Calu3 (cell line): ENCODE results near the gene FBL. TPM values are rescaled to one million over a fixed set of nuclear protein-coding genes. Genes with fewer than 3 reads are reported as not detected.

Experiments
- BruUV-seq: library from RNA; stranded (reverse); fragments of 400-500 nt; replicated peaks from 2 replicates; lab custom pipeline; 2021; lab: Mats Ljungman, UMichigan
- CTCF ChIA-PET: fragments of 300-600 bp; sonication (Branson Sonifier 250); formaldehyde crosslinking; loops from one replicate; lab custom pipeline; 2022; ENCODE audit warnings: antibody characterized with exemption; lab: Charles Lee
- DNase-seq: peaks from one replicate; pipeline ENCODE4 v3.0.0; 2022
- H3K27ac Mint-ChIP-seq: one replicate; pipeline ENCODE4 v1.8.0; 2022; ENCODE audit warnings: mixed read lengths; ENCODE audit not compliant: unreplicated experiment
- H3K27me3 Mint-ChIP-seq: one replicate; pipeline ENCODE4 v1.8.0; 2022; ENCODE audit warnings: mixed read lengths; ENCODE audit not compliant: unreplicated experiment
- H3K36me3 Mint-ChIP-seq: one replicate; pipeline ENCODE4 v1.8.0; 2022; ENCODE audit warnings: mild to moderate bottlenecking, moderate library complexity, mixed read lengths; ENCODE audit not compliant: insufficient read depth, unreplicated experiment
- H3K4me1 Mint-ChIP-seq: one replicate; pipeline ENCODE4 v1.8.0; 2022; ENCODE audit warnings: mild to moderate bottlenecking, low read depth, mixed read lengths; ENCODE audit not compliant: unreplicated experiment
- H3K4me3 Mint-ChIP-seq: one replicate; pipeline ENCODE4 v1.8.0; 2022; ENCODE audit warnings: mild to moderate bottlenecking, low read depth, moderate library complexity, mixed read lengths; ENCODE audit not compliant: unreplicated experiment
- H3K9me3 Mint-ChIP-seq: one replicate; pipeline ENCODE4 v1.8.0; 2022; ENCODE audit warnings: low read depth, mixed read lengths; ENCODE audit not compliant: unreplicated experiment
- CTCF ChIP-seq: fragments of 200-600 bp; IDR thresholded peaks from one replicate; pipeline ENCODE4 v1.8.0; 2022; ENCODE audit warnings: antibody characterized with exemption; ENCODE audit not compliant: unreplicated experiment
- intact Hi-C: fragments of 100-400 bp; cut with micrococcal nuclease; formaldehyde crosslinking; loops from one replicate; pipeline ENCODE4 v1.10.0; 2022; ENCODE audit not compliant: unreplicated experiment
- total RNA-seq: library from RNA; stranded (reverse); gene quantifications from 2 replicates; pipeline ENCODE4 v1.2.3, GENCODE V29; 2022

FBL gene
- total RNA-seq, 1 experiment from 2014 or later, result 724 TPM

GRCh38 chr19:39830406-39830805 lies 15.8 kb downstream of the FBL start:
- H3K4me1 Mint-ChIP-seq, result peaks cover 23% of the 10 kb centered on the region
- no peak overlapping the region for H3K27ac Mint-ChIP-seq
- peaks cover 70% of the 10 kb centered on the region for H3K36me3 Mint-ChIP-seq
- no TSS peak for BruUV-seq
- H3K27me3 Mint-ChIP-seq, result no peaks in the 10 kb centered on the region
- DNase-seq, result no peak
- TF ChIP-seq CTCF, result no peak
- intact Hi-C loops, result no loop called here
- H3K4me3 Mint-ChIP-seq, result no peak overlapping the region
- CTCF ChIA-PET, result no interaction called here
- H3K9me3 Mint-ChIP-seq, result no peaks in the 10 kb centered on the region

- H3K36me3 Mint-ChIP-seq, result peaks cover 64% of the 10 kb centered on the region
- intact Hi-C loops, result no loop called here
- peaks cover 23% of the 10 kb centered on the region for H3K4me1 Mint-ChIP-seq
- CTCF ChIA-PET, result no interaction called here
- DNase-seq, result no peak
- no peak for TF ChIP-seq CTCF
- no peak overlapping the region for H3K4me3 Mint-ChIP-seq
- BruUV-seq, result no TSS peak
- no peaks in the 10 kb centered on the region for H3K9me3 Mint-ChIP-seq
- no peak overlapping the region for H3K27ac Mint-ChIP-seq
- H3K27me3 Mint-ChIP-seq, result no peaks in the 10 kb centered on the region
These were observed 16.4 kb downstream of the FBL start for GRCh38 chr19:39829702-39830275.

- CTCF ChIA-PET, result interaction anchor here (1.7 kb wide), 1 partner anchor 36 kb away, joined by 4 read pairs; no protein-coding TSS in a partner anchor
- BruUV-seq, result no TSS peak
- no peak overlapping the region for H3K27ac Mint-ChIP-seq
- TF ChIP-seq CTCF, result no peak
- no peak for DNase-seq
- H3K4me3 Mint-ChIP-seq, result no peak overlapping the region
- peaks cover 14% of the 10 kb centered on the region for H3K4me1 Mint-ChIP-seq
- H3K36me3 Mint-ChIP-seq, result peaks cover 52% of the 10 kb centered on the region
- no peaks in the 10 kb centered on the region for H3K27me3 Mint-ChIP-seq
- H3K9me3 Mint-ChIP-seq, result no peaks in the 10 kb centered on the region
- intact Hi-C loops, result no loop called here
These were observed 17.5 kb downstream of the FBL start for GRCh38 chr19:39828654-39829032.

DNA sequence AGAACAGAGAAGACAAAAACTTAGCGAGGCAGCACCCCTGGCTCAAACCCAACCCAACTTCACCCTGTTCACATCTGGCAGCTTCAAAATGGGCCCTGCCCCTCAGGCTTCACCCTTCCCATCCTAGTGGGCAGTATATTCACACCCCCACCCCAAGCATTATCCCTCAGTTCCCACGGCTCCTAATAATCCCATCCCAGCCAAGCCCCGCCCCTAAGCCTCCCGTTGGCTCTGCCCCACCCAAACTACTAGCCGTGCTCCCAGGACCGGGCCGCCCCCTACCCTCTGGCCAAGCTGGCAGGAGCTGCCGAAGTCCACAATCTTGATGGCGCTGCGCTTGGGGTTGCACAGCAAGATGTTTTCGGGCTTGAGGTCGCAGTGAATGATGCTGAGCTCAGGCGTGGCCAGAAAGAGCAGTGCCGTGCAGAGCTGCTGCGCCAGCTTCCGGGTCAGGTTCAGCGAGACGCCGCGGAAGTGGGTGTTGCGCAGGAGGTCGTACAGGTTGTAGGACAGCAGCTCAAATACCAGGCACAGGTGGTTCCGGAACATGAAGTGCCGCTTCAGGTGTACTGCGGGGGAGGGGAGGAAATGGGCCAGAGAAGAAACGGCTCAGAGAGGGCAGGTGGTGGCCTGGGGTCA lies 18.0 kb downstream of the FBL start:
- Mint-ChIP-seq H3K4me3 (no peak overlapping the region), H3K4me1 (peaks cover 13% of the 10 kb centered on the region), H3K36me3 (peaks cover 47% of the 10 kb centered on the region)

More for the DNA sequence above, 18.0 kb downstream of the FBL start:
- CTCF ChIA-PET, result interaction anchor here (1.7 kb wide), 1 partner anchor 35 kb away, joined by 4 read pairs; no protein-coding TSS in a partner anchor
- TF ChIP-seq CTCF, result no peak
- Mint-ChIP-seq H3K9me3 (no peaks in the 10 kb centered on the region), H3K27ac (no peak overlapping the region), H3K27me3 (no peaks in the 10 kb centered on the region)
- intact Hi-C loops, result no loop called here
- DNase-seq, result no peak
- BruUV-seq, result no TSS peak
